Astrocyte (in vitro differentiated cells and primary cell): ENCODE results near the gene ATP8B4. TPM values are rescaled to one million over a fixed set of nuclear protein-coding genes. Genes with fewer than 3 reads are reported as not detected.

Source experiments
- DNase-seq: peaks from one replicate; pipeline ENCODE4 v3.0.0-alpha.2; 2010; ENCODE audit warnings: low read depth
- FAIRE-seq: peaks from 2 replicates; lab custom pipeline; 2011; peaks lifted over from hg19 to GRCh38; lab: Jason Lieb, UNC
- H2AFZ ChIP-seq: 2 replicates; pipeline ENCODE4 v1.6.0; 2012; ENCODE audit warnings: low read depth, low read length, inconsistent platforms
- H3K27ac ChIP-seq: 2 replicates; pipeline ENCODE4 v1.5.1; 2011; ENCODE audit warnings: low read depth, low read length, inconsistent platforms
- H3K27me3 ChIP-seq: 2 replicates; pipeline ENCODE4 v1.6.0; 2011; ENCODE audit warnings: low read length, inconsistent platforms; ENCODE audit not compliant: insufficient read depth
- H3K36me3 ChIP-seq: 2 replicates; pipeline ENCODE4 v1.5.1; 2011; ENCODE audit warnings: low read length, inconsistent platforms; ENCODE audit not compliant: insufficient read depth
- H3K4me1 ChIP-seq: 2 replicates; pipeline ENCODE4 v1.5.1; 2011; ENCODE audit warnings: low read length, inconsistent platforms; ENCODE audit not compliant: insufficient read depth
- H3K4me2 ChIP-seq: 2 replicates; pipeline ENCODE4 v1.6.0; 2012; ENCODE audit warnings: low read length, inconsistent platforms
- H3K4me3 ChIP-seq: 2 replicates; pipeline ENCODE4 v1.5.1; 2011; ENCODE audit warnings: low read depth, mild to moderate bottlenecking, low read length, inconsistent platforms; ENCODE audit not compliant: insufficient read depth
- H3K79me2 ChIP-seq: 2 replicates; pipeline ENCODE4 v1.6.0; 2012; ENCODE audit warnings: mild to moderate bottlenecking, low read length, inconsistent platforms; ENCODE audit not compliant: insufficient read depth
- H3K9ac ChIP-seq: 2 replicates; pipeline ENCODE4 v1.6.0; 2012; ENCODE audit warnings: mild to moderate bottlenecking, low read length, inconsistent platforms
- H3K9me3 ChIP-seq: 2 replicates; pipeline ENCODE4 v1.5.1; 2012; ENCODE audit warnings: low read depth, mild to moderate bottlenecking, low read length, inconsistent platforms; ENCODE audit not compliant: insufficient read depth
- H4K20me1 ChIP-seq: 2 replicates; pipeline ENCODE4 v1.6.0; 2012; ENCODE audit warnings: low read length, inconsistent platforms; ENCODE audit not compliant: insufficient read depth
- H3K27ac Mint-ChIP-seq: one replicate; pipeline ENCODE4 v1.8.0; 2021; ENCODE audit warnings: mild to moderate bottlenecking, mixed read lengths; ENCODE audit not compliant: unreplicated experiment
- H3K27me3 Mint-ChIP-seq: one replicate; pipeline ENCODE4 v1.8.0; 2021; ENCODE audit warnings: low read depth, mixed read lengths; ENCODE audit not compliant: unreplicated experiment
- H3K36me3 Mint-ChIP-seq: one replicate; pipeline ENCODE4 v1.8.0; 2021; ENCODE audit warnings: low read depth, mixed read lengths; ENCODE audit not compliant: unreplicated experiment
- H3K4me1 Mint-ChIP-seq: one replicate; pipeline ENCODE4 v1.8.0; 2021; ENCODE audit warnings: low read depth, mixed read lengths; ENCODE audit not compliant: unreplicated experiment
- H3K4me3 Mint-ChIP-seq: one replicate; pipeline ENCODE4 v1.8.0; 2021; ENCODE audit warnings: mild to moderate bottlenecking, moderate library complexity, mixed read lengths; ENCODE audit not compliant: unreplicated experiment
- H3K9me3 Mint-ChIP-seq: one replicate; pipeline ENCODE4 v1.8.0; 2021; ENCODE audit warnings: mild to moderate bottlenecking, mixed read lengths; ENCODE audit not compliant: unreplicated experiment
- EZH2 ChIP-seq: IDR thresholded peaks from 2 replicates; pipeline ENCODE4 v1.6.1; 2012; ENCODE audit warnings: mild to moderate bottlenecking, low read length, inconsistent platforms; ENCODE audit not compliant: insufficient read depth
- total RNA-seq: library from RNA; stranded (reverse); gene quantifications from 2 replicates; pipeline ENCODE4 v1.2.1, GENCODE V29; 2021
- TF ChIP-seq, protein P1 (sequence below): IDR thresholded peaks from 2 replicates; pipeline ENCODE4 v1.5.1; 2011; ENCODE audit warnings: low read depth, mild to moderate bottlenecking, inconsistent platforms, low read length, moderate library complexity; ENCODE audit not compliant: insufficient read depth

ATP8B4 gene
- total RNA-seq, 1 donor from 2014 or later = 0.23 TPM

DNA sequence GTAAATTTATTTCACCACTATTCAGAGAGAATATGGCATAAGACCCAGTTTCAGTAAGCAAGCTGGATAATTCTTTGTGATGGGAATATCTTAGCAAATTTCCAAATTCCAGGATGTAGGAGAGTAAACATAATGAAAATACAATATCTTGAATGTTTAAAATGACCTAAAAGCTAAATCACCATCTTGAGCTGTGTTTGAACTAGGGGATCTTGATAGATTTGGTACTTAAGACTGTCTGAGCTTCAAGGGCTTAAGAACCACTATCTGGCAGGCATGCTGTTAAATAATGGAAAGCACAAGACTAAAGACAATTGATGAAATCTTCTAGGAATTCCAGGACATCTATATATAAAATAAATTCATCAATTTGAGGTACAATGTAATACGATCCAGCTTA, 217.7 kb downstream of the ATP8B4 start:
- TF ChIP-seq, protein P1, sequence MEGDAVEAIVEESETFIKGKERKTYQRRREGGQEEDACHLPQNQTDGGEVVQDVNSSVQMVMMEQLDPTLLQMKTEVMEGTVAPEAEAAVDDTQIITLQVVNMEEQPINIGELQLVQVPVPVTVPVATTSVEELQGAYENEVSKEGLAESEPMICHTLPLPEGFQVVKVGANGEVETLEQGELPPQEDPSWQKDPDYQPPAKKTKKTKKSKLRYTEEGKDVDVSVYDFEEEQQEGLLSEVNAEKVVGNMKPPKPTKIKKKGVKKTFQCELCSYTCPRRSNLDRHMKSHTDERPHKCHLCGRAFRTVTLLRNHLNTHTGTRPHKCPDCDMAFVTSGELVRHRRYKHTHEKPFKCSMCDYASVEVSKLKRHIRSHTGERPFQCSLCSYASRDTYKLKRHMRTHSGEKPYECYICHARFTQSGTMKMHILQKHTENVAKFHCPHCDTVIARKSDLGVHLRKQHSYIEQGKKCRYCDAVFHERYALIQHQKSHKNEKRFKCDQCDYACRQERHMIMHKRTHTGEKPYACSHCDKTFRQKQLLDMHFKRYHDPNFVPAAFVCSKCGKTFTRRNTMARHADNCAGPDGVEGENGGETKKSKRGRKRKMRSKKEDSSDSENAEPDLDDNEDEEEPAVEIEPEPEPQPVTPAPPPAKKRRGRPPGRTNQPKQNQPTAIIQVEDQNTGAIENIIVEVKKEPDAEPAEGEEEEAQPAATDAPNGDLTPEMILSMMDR = no peak
- TF ChIP-seq EZH2 = no peak
- no peaks in the 10 kb centered on the region for H4K20me1 ChIP-seq
- Mint-ChIP-seq H3K4me1 (peaks cover 29% of the 10 kb centered on the region), H3K27ac (no peak overlapping the region), H3K4me3 (no peak overlapping the region), H3K27me3 (no peaks in the 10 kb centered on the region), H3K36me3 (no peaks in the 10 kb centered on the region), H3K9me3 (no peaks in the 10 kb centered on the region)
- H2AFZ ChIP-seq = no peak overlapping the region
- no peak for FAIRE-seq
- H3K27me3 ChIP-seq = no peaks in the 10 kb centered on the region
- H3K79me2 ChIP-seq = no peaks in the 10 kb centered on the region
- H3K4me1 ChIP-seq = peaks cover 8% of the 10 kb centered on the region
- H3K9me3 ChIP-seq = no peaks in the 10 kb centered on the region
- no peak overlapping the region for H3K4me3 ChIP-seq
- H3K27ac ChIP-seq = no peak overlapping the region
- no peak overlapping the region for H3K9ac ChIP-seq
- DNase-seq = no peak
- H3K36me3 ChIP-seq = no peaks in the 10 kb centered on the region
- no peak overlapping the region for H3K4me2 ChIP-seq

DNA sequence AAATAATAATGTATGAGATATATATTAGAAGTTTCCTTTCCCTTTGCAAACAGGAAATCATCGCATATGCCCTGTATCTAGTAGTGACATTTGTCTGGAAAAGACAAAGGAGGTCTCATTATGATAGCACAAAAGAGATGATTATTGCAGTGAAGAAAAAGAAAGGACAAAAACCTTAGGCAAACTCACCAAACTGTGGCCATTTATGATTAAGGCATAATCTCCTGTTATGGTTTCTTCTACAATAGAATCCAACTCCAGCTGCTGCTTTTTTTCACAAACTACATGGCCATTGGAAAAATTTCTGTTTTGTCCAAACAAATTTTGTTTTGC, 218.2 kb downstream of the ATP8B4 start:
- H3K9me3 ChIP-seq = no peaks in the 10 kb centered on the region
- Mint-ChIP-seq H3K4me3 (no peak overlapping the region), H3K9me3 (no peaks in the 10 kb centered on the region), H3K27ac (no peak overlapping the region), H3K27me3 (no peaks in the 10 kb centered on the region), H3K36me3 (no peaks in the 10 kb centered on the region), H3K4me1 (peaks cover 34% of the 10 kb centered on the region)
- no peaks in the 10 kb centered on the region for H3K27me3 ChIP-seq
- no peak for TF ChIP-seq EZH2
- TF ChIP-seq, protein P1 = no peak
- no peak overlapping the region for H3K4me3 ChIP-seq
- no peaks in the 10 kb centered on the region for H3K79me2 ChIP-seq
- H3K9ac ChIP-seq = no peak overlapping the region
- FAIRE-seq (no peak), DNase-seq (no peak)
- H3K36me3 ChIP-seq = no peaks in the 10 kb centered on the region
- no peak overlapping the region for H3K27ac ChIP-seq
- no peak overlapping the region for H2AFZ ChIP-seq
- H3K4me2 ChIP-seq = no peak overlapping the region
- no peaks in the 10 kb centered on the region for H4K20me1 ChIP-seq
- peaks cover 8% of the 10 kb centered on the region for H3K4me1 ChIP-seq

DNA sequence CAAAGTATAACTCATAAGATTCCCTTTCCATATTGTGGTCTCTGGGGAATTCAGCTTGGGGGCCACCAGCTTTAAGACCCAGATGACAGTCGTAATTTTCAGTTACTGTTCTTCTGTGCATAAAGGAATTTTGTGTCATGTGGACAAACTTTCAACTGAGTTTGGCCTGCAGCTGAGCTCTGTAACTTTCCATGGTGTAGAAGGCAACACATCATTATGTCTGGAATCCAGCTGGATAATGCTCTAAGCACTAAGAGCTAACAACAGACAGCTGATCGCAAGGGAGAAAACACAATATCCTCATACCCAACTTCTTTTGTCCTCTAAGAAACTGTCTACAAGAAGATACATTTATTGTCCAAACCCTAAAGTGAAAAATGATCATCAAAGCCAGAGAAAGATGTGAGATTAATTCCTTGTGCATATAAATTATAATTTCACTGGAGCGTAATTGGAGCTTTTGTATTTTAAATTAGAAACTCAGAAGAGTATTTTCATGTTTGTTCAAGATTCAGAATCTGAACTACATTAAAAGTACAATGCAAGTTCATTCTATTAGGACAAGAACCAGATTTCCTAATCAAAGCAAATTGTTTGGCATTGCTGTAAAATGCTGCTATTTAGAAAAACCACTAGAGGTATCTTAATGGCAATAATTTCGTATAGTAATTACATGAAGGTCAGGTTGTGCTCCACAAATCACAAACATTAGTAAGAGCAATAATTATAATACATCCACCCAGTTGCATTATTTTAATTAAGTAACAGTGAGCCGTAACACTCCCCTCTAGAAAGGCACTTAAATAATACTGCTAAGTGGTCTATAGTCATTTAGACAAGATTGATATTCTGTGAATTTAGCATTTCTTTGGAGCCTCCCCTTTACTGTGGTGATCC, 218.8 kb downstream of the ATP8B4 start:
- FAIRE-seq (peak; percentile 52), DNase-seq (no peak)
- TF ChIP-seq, protein P1 = no peak
- TF ChIP-seq EZH2 = no peak
- no peak overlapping the region for H2AFZ ChIP-seq
- H3K4me3 ChIP-seq = no peak overlapping the region
- H3K9me3 ChIP-seq = no peaks in the 10 kb centered on the region
- H4K20me1 ChIP-seq = no peaks in the 10 kb centered on the region
- Mint-ChIP-seq H3K27me3 (no peaks in the 10 kb centered on the region), H3K4me3 (peak overlapping the region; percentile 52), H3K9me3 (no peaks in the 10 kb centered on the region), H3K36me3 (no peaks in the 10 kb centered on the region), H3K27ac (peak overlapping the region; percentile 23), H3K4me1 (peaks cover 40% of the 10 kb centered on the region)
- H3K27ac ChIP-seq = no peak overlapping the region
- no peak overlapping the region for H3K4me2 ChIP-seq
- H3K9ac ChIP-seq = no peak overlapping the region
- no peaks in the 10 kb centered on the region for H3K27me3 ChIP-seq
- peaks cover 8% of the 10 kb centered on the region for H3K4me1 ChIP-seq
- no peaks in the 10 kb centered on the region for H3K36me3 ChIP-seq
- no peaks in the 10 kb centered on the region for H3K79me2 ChIP-seq
